ENCODE measurements around the gene CUBN. TPM values are rescaled to one million over a fixed set of nuclear protein-coding genes. Genes with fewer than 3 reads are reported as not detected.

Gene CUBN
- total and polyA plus RNA-seq, 10 of the 15 experiments (the other 5 are each of a cell fraction or from before 2014, with no cell fraction given) = under 0.01 to 0.14 (median 0.02) TPM; not detected in 6

DNA sequence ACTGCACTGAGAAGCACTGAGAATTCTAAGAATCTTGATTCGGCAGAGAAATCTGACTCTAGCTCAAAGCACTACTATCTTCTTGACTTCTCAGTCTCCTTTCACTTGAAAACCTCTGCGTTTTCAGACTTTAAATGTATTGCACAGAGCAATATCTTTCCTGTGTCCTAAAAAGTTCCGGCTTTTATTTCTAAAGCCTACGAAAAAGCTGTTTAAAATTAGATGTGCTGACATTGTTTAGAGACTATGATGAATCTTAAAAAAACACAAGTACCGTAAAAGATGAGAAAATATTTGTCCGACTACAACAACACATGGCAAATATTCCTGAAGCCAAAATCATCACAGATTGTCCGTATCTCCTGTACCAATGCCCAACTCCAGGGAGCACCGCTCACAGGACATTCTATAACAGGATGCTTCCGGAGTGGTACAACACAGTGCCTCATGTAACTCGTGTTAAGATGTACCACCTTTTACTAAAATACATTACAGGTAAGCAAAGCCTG, 136.9 kb downstream of the CUBN start:
- H4K20me1 ChIP-seq (ENCODE audit: control insufficient read depth, insufficient read depth) = no peaks in the 10 kb centered on the region
- H3K4me2 ChIP-seq (ENCODE audit: control insufficient read depth, insufficient read depth) = no peak overlapping the region
- intact Hi-C loops (cut with micrococcal nuclease; ENCODE audit: unreplicated experiment) (no loop called here), in situ Hi-C loops (cut with MboI) (no loop called here)
- H3K36me3 ChIP-seq (ENCODE audit: control insufficient read depth in 2 of 2, insufficient read depth in 2 of 2, low read length in 1 of 2) = no peaks in the 10 kb centered on the region
- ChIA-PET RAD21 (ENCODE audit: unreplicated experiment) (no interaction called here), POLR2A (no interaction called here), CTCF (no interaction called here), SMC1A (ENCODE audit: uncharacterized antibody, unreplicated experiment) (interaction anchor here (0.7 kb wide), 1 partner anchor 146 kb away, joined by 3 read pairs; no protein-coding TSS in a partner anchor)
- BruUV-seq (replicated peaks) = no TSS peak
- no peak for DNase-seq (ENCODE audit: low read depth, low spot score)
- no peaks in the 10 kb centered on the region for H3K4me1 ChIP-seq (ENCODE audit: control insufficient read depth, insufficient read depth, low read length)
- H3K27me3 ChIP-seq (replicated peaks in 1 of 2; ENCODE audit: control insufficient read depth in 2 of 2, insufficient read depth in 2 of 2, low read length in 1 of 2) = no peaks in the 10 kb centered on the region
- no peak for TF ChIP-seq CREM (IDR thresholded peaks at IDR 0.05; ENCODE audit: low read depth)
- TF ChIP-seq ZNF24 (IDR thresholded peaks at IDR 0.05) = no peak
- no peak for TF ChIP-seq POLR2AphosphoS2 (IDR thresholded peaks at IDR 0.05; ENCODE audit: low read depth, low read length)
- no peak for TF ChIP-seq ZNF274 (IDR thresholded peaks at IDR 0.05; ENCODE audit: insufficient read depth, insufficient read length)
- TF ChIP-seq MYB (IDR thresholded peaks at IDR 0.05; ENCODE audit: borderline replicate concordance, low read depth, low read length) = no peak
- TF ChIP-seq CHD1 (IDR thresholded peaks at IDR 0.05; ENCODE audit: low read depth, low read length) = no peak
- TF ChIP-seq E2F4 (IDR thresholded peaks at IDR 0.05; ENCODE audit: low read depth, low read length) = no peak
- no peak overlapping the region for H2AFZ ChIP-seq (ENCODE audit: control insufficient read depth, low read depth, low read length)
- H3K27ac ChIP-seq (ENCODE audit: control insufficient read depth, insufficient read depth) = no peak overlapping the region
- WGBS (ENCODE audit: insufficient coverage, insufficient replicate concordance, low lambda C conversion rate, missing lambda C conversion rate) = 40% methylated on average over 10 of the region's 10 CpGs
- no peak overlapping the region for H3K4me3 ChIP-seq
- no peak for FAIRE-seq
- H3K9ac ChIP-seq (ENCODE audit: control insufficient read depth, insufficient read depth, low read length) = no peak overlapping the region
- no peaks in the 10 kb centered on the region for H3K9me3 ChIP-seq (replicated peaks; ENCODE audit: control insufficient read depth, insufficient read depth, low read length)
- H3K79me2 ChIP-seq (ENCODE audit: control insufficient read depth, insufficient read depth, low read length) = no peaks in the 10 kb centered on the region
- ATAC-seq = no peak

DNA sequence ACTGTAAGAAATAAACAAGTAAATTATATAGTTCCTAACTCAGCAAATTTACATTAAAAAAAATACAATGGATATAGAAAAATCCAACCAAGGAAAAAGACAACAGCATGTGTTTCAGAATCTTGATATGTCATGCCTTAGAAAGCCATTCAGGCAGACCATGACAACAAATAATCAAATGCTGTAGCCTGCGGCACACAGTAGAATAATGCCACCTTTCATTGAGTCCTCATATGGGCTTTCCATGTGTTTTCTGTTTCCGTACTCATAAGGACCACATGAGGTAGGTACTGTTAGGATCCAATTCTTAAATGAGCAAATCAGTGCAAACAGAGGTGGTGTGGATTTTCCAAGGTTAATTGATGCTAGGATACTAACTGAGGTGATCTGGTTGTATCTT, 138.6 kb downstream of the CUBN start:
- DNase-seq (ENCODE audit: low read depth, low spot score) (no peak), FAIRE-seq (no peak), ATAC-seq (no peak)
- ChIA-PET CTCF (no interaction called here), POLR2A (no interaction called here), SMC1A (ENCODE audit: uncharacterized antibody, unreplicated experiment) (no interaction called here), RAD21 (ENCODE audit: unreplicated experiment) (no interaction called here)
- 26% methylated on average over 2 of the region's 2 CpGs for WGBS (ENCODE audit: insufficient coverage, insufficient replicate concordance, low lambda C conversion rate, missing lambda C conversion rate)
- no peak overlapping the region for H3K9ac ChIP-seq (ENCODE audit: control insufficient read depth, insufficient read depth, low read length)
- H3K27ac ChIP-seq (ENCODE audit: control insufficient read depth, insufficient read depth) = no peak overlapping the region
- H3K27me3 ChIP-seq (replicated peaks in 1 of 2; ENCODE audit: control insufficient read depth in 2 of 2, insufficient read depth in 2 of 2, low read length in 1 of 2) = no peaks in the 10 kb centered on the region
- H3K4me1 ChIP-seq (ENCODE audit: control insufficient read depth, insufficient read depth, low read length) = no peaks in the 10 kb centered on the region
- no peak overlapping the region for H3K4me3 ChIP-seq
- BruUV-seq (replicated peaks) = no TSS peak
- no peak overlapping the region for H2AFZ ChIP-seq (ENCODE audit: control insufficient read depth, low read depth, low read length)
- no peaks in the 10 kb centered on the region for H4K20me1 ChIP-seq (ENCODE audit: control insufficient read depth, insufficient read depth)
- no peaks in the 10 kb centered on the region for H3K36me3 ChIP-seq (ENCODE audit: control insufficient read depth in 2 of 2, insufficient read depth in 2 of 2, low read length in 1 of 2)
- no peaks in the 10 kb centered on the region for H3K9me3 ChIP-seq (replicated peaks; ENCODE audit: control insufficient read depth, insufficient read depth, low read length)
- H3K79me2 ChIP-seq (ENCODE audit: control insufficient read depth, insufficient read depth, low read length) = no peaks in the 10 kb centered on the region
- TF ChIP-seq YY1 (IDR thresholded peaks at IDR 0.05; ENCODE audit: low read depth, low read length) = no peak
- TF ChIP-seq CHD4 (IDR thresholded peaks at IDR 0.05) = no peak
- TF ChIP-seq MEF2B (IDR thresholded peaks at IDR 0.05; ENCODE audit: partially characterized antibody, poor library complexity, severe bottlenecking) = no peak
- TF ChIP-seq EGR1 (IDR thresholded peaks at IDR 0.05; ENCODE audit: borderline replicate concordance in 1 of 2, low read depth in 2 of 2, low read length in 2 of 2) = no peak
- no peak for TF ChIP-seq SIX5 (IDR thresholded peaks at IDR 0.05; ENCODE audit: low read depth, low read length, severe bottlenecking)
- TF ChIP-seq MTA3 (IDR thresholded peaks at IDR 0.05; ENCODE audit: borderline replicate concordance, low read length) = no peak
- no peak for TF ChIP-seq KLF5 (IDR thresholded peaks at IDR 0.05; ENCODE audit: partially characterized antibody)
- TF ChIP-seq SREBF1 (IDR thresholded peaks at IDR 0.05; ENCODE audit: low read length) = no peak
- no peak for TF ChIP-seq FOXK2 (IDR thresholded peaks at IDR 0.05)
- intact Hi-C loops (cut with micrococcal nuclease; ENCODE audit: unreplicated experiment) (no loop called here), in situ Hi-C loops (cut with MboI) (no loop called here)
- H3K4me2 ChIP-seq (ENCODE audit: control insufficient read depth, insufficient read depth) = no peak overlapping the region

All from GM12878 (cell line).